HG03378 (cell line): ENCODE data around the gene DOCK11.
A peak's percentile ranks its signal among the peaks of the same experiment; 100 is the strongest.

ENCODE experiments used
- ATAC-seq: cut with Tn5 transposase; IDR thresholded peaks from one replicate; pipeline ENCODE4 v1.9.1; 2021; ENCODE audit warnings: mild to moderate bottlenecking, moderate library complexity; ENCODE audit not compliant: unreplicated experiment

Gene DOCK11

DNA sequence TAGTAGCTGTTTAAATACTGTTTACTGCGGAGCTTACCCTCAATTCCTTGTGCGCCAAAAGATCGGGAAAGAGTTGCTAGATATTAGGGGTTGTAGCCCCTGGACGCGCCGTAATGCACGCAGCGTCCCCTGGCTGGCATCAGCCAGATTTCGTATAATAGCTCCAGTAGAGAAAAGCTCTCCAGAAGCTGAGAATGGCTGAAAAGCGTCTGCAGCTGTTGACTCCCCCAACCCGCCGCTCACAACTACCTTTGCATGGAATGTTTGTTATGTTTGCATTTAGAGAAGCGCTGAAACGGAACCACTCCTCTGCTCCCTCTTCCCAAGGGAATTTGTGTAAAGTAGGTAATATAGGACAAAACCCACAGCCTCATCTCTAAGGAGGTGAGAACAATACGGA lies 3.7 kb downstream of the DOCK11 start:
- ATAC-seq: no peak

DNA sequence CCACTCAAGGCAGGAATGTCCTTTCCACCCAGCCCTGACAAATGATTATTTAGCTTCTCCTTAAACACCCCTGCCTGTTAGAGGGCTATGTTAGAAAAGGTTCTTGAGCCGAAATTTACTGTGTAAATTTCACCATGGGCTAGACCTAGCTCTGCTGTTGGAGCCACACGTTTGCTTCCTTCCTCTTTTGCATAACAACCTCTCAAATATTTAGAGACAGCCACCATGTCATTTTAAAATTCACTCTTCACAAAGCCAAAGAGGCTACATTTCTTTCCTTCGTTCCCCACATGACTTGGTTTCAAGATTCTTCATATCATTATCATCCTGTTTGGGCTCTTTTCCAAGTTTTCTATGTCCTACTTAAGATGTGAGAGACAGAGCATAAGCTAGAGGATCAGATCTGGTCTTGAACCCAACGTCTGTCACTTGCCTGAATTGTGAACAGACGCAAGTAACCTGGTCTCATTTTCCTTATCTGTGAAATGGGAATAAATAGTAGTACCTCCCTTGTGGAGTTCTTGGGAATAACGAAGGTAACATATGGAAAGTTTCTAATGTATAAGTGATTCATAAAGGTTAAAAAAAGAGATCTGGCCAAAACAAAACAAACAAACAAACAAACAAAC lies 6.7 kb downstream of the DOCK11 start:
- ATAC-seq: no peak

DNA sequence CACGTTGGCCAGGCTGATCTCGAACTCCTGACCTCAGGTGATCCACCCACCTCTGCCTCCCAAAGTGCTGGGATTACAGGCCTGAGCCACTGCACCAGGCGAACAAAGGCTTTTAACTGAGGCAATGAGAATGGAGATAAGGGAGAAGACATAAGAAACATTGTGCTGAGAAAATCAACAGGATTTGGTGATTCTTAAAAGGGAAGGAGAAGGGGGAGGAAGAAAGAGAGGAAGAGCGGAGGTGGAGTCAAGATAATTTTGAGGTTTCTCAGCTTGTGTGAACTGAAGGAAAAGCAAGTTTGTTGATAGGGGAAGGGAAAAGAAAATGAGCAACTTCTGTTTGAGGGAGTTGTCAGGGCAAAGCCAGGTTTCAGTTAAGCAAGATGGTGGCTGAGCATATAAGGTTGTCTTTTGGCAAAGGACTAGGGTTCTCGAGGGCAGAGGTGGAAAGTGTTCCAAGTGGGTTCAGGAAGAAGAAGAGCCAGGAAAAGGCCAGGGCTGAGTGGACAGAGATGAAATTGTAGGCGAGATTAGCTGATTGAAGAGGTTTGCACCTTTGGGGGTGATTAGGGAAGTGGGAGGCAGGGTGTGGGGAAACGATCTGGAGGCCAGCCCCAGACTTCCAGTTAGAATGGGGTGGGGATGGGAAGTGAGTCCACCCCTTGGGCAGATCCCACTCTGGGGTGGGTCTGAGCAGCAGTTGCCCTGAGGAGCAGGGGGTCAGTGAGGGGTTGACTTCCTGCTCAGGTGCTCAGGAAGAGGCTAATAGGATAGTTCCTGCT lies 7.8 kb downstream of the DOCK11 start:
- no peak for ATAC-seq

DNA sequence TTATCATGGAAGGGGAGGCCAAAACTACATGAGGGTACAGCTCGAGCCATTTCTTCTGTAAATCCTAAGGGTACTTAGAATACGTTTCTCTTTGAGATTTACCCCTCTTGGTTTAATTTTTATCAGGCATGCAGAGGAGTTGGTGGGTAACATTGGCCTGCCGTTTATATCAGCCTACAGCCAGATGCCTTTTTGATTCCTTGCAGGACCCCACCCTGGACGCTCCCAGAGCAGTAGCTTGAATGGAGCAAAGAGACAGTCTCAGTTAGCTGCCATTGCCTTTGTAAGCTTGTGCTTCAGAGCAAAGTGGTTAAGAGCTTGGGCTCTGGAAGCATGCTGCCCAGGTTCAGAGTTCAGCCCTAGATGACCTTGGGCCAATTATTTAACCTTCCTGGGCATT lies 9.0 kb downstream of the DOCK11 start:
- no peak for ATAC-seq

DNA sequence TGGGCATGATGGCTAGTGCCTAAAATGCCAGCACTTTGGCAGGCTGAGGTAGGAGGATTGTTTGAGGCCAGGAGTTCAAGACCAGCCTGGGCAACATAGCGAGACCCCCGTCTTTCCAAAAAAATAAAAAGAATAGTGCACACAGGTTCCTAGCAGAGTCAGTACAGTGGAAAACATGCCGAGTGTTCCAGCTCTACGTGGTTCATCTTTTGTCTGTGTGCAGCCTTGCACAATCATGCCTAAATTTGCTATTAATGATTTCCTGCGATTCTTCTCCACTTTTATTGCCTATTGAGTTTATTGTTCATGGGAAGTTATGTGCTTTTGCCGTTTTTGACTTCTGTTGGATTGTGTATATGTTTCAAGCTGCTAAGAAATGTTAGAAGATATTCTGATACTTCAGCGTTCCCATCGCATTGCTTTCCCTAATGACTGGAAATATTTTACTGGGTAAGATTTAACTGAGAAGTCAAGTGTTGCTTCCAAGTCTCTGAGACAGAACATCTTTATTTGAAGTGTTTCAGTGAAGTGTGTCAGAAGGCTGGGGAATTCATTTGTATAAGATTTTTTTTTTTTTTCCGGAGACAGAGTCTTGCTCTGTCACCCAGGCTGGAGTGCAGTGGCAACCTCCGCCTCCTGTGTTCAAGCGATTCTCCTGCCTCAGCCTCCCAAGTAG lies 11.3 kb downstream of the DOCK11 start:
- ATAC-seq: no peak

DNA sequence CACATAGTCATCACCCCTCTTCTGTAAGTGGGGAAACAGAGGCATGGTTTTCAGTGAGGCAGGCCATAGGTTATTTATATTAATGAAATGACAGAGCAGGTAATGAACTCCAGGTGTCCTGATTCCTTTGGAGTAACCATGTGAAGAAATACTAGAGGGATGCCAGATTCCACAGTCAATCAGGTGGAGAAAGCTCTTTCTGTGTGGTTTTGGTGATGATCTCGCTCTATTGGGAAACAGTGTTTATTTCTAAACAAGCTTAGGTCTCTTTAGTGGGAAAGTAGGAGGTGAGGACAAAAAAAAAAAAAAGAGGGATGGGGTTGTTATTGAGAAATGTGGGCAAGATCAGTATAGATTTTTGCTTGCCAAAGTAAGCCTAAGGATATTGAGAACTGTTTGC lies 12.2 kb downstream of the DOCK11 start:
- ATAC-seq: no peak

DNA sequence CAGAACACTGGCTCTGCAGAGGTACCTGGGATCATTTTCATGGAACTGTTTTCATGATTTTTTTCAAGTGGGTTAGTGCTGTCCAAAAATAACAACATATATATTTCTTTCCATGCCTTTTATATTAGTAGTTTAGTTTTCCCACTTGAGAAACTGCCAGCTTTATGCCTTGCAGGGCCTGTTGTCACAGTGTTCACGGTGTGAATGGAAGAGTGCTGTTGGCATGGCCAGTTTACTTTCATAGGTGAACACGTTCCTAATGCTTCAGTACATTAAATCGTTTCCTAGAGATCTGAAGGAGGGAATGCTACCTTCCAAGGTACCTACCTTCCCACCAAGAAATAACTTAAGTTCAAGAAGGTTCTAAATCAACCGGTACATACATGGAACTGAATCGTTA lies 12.6 kb downstream of the DOCK11 start:
- ATAC-seq: no peak

DNA sequence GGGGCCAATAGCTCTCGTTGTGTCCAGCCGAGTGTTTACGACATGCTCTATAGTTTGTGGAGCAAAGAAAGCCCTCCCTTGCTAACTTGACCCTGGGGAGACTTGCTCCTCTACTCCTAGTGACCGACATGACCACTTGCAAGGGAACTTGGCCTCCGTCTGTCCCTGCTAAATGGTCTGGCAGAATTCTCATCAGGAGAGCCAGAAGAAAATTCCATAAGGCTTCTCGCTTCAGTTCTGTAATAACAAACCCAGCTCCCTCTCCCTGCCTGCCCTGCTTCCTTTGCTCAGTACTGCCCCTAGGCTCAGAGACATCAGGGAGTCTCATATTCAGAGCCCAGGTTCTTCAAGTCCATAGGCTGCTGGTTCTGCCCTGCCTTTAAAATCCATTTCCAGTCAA lies 13.0 kb downstream of the DOCK11 start:
- no peak for ATAC-seq

DNA sequence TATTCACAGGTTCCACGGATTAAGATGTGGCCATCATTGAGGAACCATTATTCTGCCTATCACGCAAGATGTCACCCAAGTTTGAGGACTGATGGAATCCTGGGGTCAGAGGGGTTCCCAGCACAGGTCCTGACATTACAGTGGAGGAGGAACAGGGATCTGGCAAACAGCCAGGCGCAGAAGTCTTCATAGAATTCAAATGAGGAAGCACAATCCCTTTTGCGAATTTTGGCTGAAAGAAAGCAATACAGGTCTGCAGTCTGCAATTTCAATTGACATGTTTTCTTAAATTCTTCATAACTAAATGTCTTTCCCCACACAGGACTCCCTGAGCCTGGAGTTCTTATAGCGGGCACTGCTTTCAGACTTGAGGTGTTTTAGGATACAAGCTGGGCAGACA lies 14.5 kb downstream of the DOCK11 start:
- ATAC-seq: no peak

DNA sequence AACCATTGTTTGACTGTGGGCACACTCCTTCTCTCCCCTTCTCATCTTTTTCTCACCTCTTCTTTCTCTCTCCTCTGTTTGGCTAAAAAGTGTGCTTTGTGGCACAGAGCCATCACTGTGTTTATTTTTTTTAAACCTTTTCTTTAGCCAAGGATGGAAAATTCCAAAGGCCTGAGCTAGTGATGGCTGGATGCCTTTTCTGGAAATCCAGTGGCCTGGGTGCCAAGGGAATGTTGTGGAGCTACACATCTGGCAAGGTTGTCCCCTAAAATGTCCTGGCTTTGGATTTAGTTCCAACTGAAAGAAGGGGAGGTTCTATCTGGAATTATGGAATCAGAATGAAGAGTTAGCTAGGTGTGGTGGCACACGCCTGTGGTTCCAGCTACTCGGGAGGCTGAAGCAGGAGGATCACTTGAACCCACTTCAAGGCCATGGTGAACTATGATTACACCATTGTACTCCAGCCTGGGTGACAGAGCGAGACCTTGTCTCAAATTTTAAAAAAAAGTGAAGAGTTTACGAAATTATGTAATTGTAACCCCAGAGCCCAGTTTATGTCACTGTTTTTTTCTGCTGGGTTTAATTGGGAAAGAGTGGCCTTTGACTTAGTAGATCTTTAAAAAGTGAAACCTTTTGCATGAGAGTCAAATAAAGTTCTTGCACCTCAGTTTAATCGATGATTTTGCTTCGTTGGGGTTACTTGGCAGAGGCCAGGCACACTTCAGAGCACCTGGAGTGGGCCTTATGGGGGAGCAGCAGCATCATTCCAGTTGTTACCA lies 17.7 kb downstream of the DOCK11 start:
- no peak for ATAC-seq

DNA sequence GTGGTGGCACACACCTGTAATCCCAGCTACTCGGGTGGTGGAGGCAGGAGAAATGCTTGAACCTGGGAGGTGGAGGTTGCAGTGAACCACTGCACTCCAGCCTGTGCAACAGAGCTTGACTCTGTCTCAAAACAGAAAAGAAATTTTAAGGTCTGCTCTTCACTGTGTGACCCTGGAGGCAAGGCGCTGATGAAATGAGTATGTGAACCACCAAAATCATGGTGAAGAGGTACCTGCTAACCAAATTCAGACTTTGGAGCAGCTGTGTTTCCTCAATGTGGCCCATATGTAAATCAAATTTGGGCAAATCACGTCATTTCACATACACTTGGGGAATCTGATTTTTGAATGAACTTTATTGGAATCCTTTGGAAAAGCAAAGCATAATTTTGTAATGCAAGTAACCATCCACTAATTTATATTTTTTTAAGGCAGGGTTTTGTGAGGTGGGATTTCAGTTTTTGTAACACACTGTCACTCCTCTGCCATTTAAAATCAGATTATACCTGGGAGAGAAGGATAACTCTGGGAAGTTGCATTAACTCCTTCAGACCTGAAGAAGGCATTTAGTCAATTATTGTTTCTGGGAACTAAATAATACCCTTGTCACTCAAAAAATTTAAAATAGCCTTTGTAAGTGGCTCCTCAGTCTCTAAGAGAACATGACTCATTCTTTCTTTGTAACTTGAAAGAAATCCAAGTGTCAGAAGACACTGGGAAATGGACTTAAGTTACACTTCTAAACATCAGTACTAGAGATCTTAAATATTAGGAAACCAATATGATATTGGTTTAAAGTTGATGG lies 24.0 kb downstream of the DOCK11 start:
- peak; percentile 61 for ATAC-seq

DNA sequence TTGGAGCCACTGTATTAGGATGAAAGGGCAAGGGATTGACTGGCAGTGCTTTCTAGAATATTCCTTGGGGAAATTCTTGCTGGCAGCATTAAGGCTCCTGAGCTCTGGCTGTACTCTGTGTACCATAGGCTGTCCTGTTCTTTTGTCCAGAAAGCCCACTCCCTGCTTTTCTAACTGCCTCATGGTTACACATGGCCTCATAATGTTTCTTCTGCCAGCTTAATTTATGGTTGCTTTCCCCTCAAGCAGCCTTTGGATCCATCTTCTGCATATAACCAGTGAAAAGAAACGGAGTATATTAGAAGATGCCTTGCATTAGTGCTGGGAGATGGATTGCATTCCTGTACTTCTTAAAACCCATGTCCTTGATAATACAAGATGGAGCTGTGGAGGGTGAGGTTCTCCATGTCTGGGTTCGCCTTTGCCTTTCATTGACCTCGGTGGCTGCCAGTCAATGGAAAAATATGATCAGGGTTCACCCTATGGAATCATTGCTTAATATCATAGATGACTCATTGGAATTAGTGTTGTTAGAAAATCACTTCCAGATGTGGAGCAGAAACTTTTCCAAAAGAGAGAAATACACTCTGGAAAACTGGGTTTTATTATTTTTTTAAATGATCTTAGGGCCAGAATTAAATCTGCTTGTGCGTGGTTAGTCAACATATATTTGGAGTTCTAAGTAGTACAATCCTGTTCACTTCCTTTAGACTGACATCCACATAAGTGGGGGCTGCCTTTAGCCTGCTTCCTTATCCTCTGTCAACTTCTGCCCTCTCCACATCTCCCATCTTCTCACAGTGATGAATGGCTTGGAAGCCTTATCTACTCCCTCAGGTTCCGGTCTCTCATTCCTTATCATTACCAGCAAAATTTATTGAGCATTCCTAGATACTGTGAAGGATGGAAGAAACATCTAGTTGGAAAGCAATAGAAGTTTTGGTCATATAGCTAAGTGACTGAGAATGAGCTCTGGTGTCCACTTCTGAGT lies 24.9 kb downstream of the DOCK11 start:
- no peak for ATAC-seq

DNA sequence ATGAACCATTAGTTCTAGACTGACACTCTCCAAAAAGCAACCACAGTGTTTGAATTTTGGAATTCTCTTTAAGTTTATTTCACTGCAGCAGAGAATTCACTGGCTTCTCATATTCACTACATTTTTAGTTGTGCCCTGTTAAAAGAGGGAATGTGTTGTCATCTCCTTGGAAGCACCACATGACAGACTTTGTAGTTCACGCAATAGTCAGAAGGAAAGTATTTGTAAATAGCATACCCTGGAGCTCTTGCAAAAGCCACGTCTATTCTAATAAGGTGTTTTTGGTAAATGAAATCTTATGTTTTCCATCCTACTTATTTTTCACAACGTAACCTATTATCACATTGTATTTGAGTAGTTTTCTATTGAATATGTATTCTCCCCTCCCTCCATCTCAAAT lies 25.8 kb downstream of the DOCK11 start:
- no peak for ATAC-seq

DNA sequence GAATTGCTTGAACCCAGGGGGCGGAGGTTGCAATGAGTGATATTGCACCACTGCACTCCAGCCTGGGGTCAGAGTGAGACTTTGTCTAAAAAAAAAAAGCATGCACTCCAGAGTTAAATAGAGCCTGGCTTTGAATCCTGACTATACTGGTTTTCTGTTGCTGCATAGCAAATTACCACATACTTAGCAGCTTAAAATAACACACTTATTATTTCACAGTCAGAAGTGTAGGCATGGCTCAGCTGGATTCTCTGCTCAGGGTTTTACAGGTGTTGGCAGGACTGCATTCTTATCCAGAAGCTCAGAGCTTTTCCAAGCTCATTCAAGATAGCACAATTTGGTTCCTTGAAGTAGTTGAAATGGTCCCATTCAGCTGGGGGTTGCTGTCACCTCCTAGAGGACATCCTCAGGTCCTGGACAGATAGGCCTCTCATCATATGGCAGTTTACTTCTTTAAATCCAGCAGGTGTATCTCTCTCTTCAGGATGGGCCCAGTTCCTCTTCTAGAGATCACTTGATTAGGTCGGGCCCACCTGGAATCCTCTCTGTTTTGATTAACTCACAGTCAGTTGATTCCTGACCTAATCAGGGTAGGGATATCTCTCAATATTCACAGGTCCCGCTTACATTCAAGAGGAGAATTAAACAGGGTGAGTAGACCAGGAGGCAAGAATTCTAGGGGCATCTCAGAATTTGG lies 26.8 kb downstream of the DOCK11 start:
- ATAC-seq: no peak

DNA sequence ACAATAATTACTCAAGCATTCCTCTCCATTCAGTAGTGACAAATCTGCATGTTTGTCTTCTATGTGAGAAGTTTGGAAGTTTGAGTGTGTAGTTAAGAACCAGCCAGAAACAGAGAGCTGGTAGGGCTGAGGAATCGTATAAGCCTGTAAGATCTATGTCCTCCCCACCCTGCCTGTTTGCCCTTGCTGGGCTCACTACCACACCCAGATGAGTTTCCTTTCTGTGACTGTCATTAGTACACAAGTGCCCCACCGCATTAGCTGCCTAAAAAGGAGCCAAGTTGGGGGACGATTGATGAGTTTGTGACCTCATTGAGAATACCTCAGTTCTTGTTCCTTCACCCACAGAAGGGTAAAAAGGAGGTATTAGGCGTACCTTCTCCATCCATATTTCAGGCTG lies 28.3 kb downstream of the DOCK11 start:
- no peak for ATAC-seq

DNA sequence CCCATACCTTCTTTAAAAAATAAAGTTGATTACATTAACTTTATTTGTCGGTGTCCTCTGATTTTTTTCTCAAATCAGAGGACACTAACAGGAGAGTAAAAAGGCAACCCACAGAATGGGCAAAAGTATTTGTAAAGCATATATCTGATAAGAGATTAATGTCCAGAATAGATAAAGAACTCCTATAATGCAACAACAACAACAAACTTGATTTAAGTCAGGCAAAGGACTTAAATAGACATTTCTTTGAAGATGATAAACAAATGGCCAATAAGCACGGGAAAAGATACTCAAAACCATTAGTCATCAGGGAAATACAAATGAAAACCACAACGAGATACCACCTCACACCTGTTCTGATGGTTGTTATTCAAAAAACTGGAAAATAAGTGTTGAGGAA lies 28.7 kb downstream of the DOCK11 start:
- ATAC-seq: no peak

DNA sequence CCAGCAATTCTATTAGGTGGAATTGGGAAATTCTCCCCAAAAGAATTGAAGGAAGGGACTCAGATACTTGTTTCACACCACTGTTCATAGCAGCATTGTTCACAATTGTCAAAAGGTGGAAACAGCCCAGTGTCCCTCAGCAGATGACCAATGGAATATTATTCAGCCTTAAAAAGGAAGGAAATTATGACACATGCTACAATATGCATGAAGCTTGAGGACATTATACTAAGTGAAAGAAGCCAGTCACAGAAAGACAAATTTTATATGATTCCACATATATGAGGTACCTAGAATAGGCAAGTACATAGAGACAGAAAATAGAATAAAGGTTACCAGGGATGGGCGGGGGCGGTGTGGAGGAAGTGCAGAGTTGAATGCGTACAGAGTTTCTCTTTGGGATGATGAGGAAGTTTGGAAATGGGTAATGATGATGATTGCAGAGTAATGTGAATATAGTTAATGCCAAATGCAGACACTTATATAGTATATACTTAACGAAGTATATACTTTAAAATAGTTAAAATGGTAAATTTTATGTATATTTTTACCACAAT lies 29.6 kb downstream of the DOCK11 start:
- ATAC-seq: no peak

DNA sequence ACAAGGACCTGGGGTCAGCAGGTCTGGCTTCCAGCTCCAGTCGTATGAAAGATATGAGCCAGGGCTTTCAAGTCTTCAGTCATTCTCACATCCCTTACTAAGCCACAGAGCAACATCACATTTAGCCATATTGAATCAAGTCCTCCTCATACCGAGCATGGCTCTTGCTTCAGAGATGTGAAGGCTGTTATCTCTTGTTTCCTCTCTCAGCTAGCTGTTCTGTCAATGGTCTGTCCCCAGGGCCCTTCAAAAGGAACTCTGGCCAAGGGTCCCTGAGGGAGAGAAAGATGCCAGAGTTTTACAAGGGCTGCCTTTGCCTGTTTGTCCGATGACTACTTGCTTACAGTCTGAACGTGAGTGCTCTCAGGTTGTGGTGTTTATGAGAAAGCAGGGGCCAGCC lies 30.5 kb downstream of the DOCK11 start:
- no peak for ATAC-seq
